IMR-90 (cell line): ENCODE results near the gene ANGPT4. TPM values are rescaled to one million over a fixed set of nuclear protein-coding genes. Genes with fewer than 3 reads are reported as not detected.

Source experiments
- ATAC-seq: fragments of 200-7000 bp; cut with Tn5 transposase; 2 replicates; pipeline ENCODE4 v1.9.1; 2020; ENCODE audit warnings: low read depth, mild to moderate bottlenecking, moderate library complexity
- BruUV-seq: library from RNA; stranded (reverse); fragments of 400-500 nt; replicated peaks from 2 replicates; lab custom pipeline; 2021; lab: Mats Ljungman, UMichigan
- CTCF ChIA-PET: fragments of 300-600 bp; formaldehyde crosslinking; extraction: SDS; loops from one replicate; lab custom pipeline; 2021; ENCODE audit warnings: antibody characterized with exemption; lab: Yijun Ruan, JAX
- POLR2A ChIA-PET: fragments of 300-600 bp; sonication (Branson Sonifier 250); formaldehyde crosslinking; loops from one replicate; lab custom pipeline; 2022; ENCODE audit warnings: antibody characterized with exemption; ENCODE audit not compliant: unreplicated experiment; lab: Charles Lee
- DNase-seq: peaks from one replicate; pipeline ENCODE4 v3.0.0; 2013
- H2AFZ ChIP-seq: replicated peaks from 2 replicates; pipeline ENCODE3; 2013; ENCODE audit warnings: low read length, mild to moderate bottlenecking; ENCODE audit not compliant: poor library complexity
- H2AK5ac ChIP-seq: 2 replicates; pipeline ENCODE4 v1.6.1; 2013; ENCODE audit warnings: low read depth, low read length, inconsistent platforms
- H2AK9ac ChIP-seq: replicated peaks from 2 replicates; pipeline ENCODE3; 2013; ENCODE audit warnings: mild to moderate bottlenecking, low read depth, low read length, moderate library complexity; ENCODE audit not compliant: poor library complexity
- H2BK120ac ChIP-seq: 2 replicates; pipeline ENCODE4 v1.6.1; 2013; ENCODE audit warnings: low read depth, low read length, inconsistent platforms
- H2BK15ac ChIP-seq: 3 replicates; pipeline ENCODE4 v1.6.1; 2013; ENCODE audit warnings: low read depth, low read length, inconsistent platforms
- H2BK20ac ChIP-seq: 2 replicates; pipeline ENCODE4 v1.6.1; 2013; ENCODE audit warnings: low read depth, mild to moderate bottlenecking, inconsistent platforms, low read length, moderate library complexity
- H2BK5ac ChIP-seq: 2 replicates; pipeline ENCODE4 v1.6.1; 2013; ENCODE audit warnings: mild to moderate bottlenecking, low read depth, low read length, inconsistent platforms; ENCODE audit not compliant: poor library complexity, severe bottlenecking
- H3K14ac ChIP-seq: replicated peaks from 2 replicates; pipeline ENCODE4 v1.6.1; 2013; ENCODE audit warnings: low read depth, low read length, inconsistent platforms
- H3K18ac ChIP-seq: 2 replicates; pipeline ENCODE4 v1.6.1; 2013; ENCODE audit warnings: low read depth, low read length, control low read depth
- H3K23ac ChIP-seq: 2 replicates; pipeline ENCODE4 v1.6.1; 2013; ENCODE audit warnings: low read depth, low read length, inconsistent platforms
- H3K27ac ChIP-seq: 2 replicates; pipeline ENCODE4 v1.5.1; 2013; ENCODE audit warnings: mild to moderate bottlenecking, control low read depth, low read length; ENCODE audit not compliant: insufficient read depth
- H3K27me3 ChIP-seq: 2 replicates; pipeline ENCODE4 v1.6.1; 2013; ENCODE audit warnings: low read length; ENCODE audit not compliant: control insufficient read depth, insufficient read depth
- H3K36me3 ChIP-seq: 2 replicates; pipeline ENCODE4 v1.6.1; 2013; ENCODE audit warnings: low read length, mixed read lengths; ENCODE audit not compliant: control insufficient read depth, insufficient read depth
- H3K4ac ChIP-seq: 2 replicates; pipeline ENCODE4 v1.6.1; 2013; ENCODE audit warnings: low read depth, low read length, inconsistent platforms
- H3K4me1 ChIP-seq: 2 replicates; pipeline ENCODE4 v1.6.1; 2013; ENCODE audit warnings: low read length, mixed read lengths; ENCODE audit not compliant: control insufficient read depth, insufficient read depth
- H3K4me2 ChIP-seq: 2 replicates; pipeline ENCODE4 v1.6.1; 2013; ENCODE audit warnings: low read depth, mild to moderate bottlenecking, control low read depth, low read length, moderate library complexity
- H3K4me3 ChIP-seq: 2 replicates; pipeline ENCODE4 v1.5.1; 2013; ENCODE audit warnings: low read depth, mild to moderate bottlenecking, control low read depth, low read length, moderate library complexity; ENCODE audit not compliant: insufficient read depth
- H3K56ac ChIP-seq: 2 replicates; pipeline ENCODE4 v1.6.1; 2013; ENCODE audit warnings: low read length, inconsistent platforms; ENCODE audit not compliant: insufficient read depth; ENCODE audit errors: extremely low read depth
- H3K79me1 ChIP-seq, 2 experiments: 2 replicates each; pipeline ENCODE4 v1.6.1; 2013; ENCODE audit warnings: low read length in 2 of 2, inconsistent platforms in 1 of 2, low read depth in 1 of 2
- H3K9ac ChIP-seq: 2 replicates; pipeline ENCODE4 v1.6.1; 2013; ENCODE audit warnings: low read depth, low read length, control low read depth
- H3K9me1 ChIP-seq: 2 replicates; pipeline ENCODE4 v1.6.1; 2013; ENCODE audit warnings: low read length, inconsistent platforms; ENCODE audit not compliant: insufficient read depth
- H3K9me3 ChIP-seq: 2 replicates; pipeline ENCODE4 v1.6.1; 2013; ENCODE audit warnings: low read length; ENCODE audit not compliant: control insufficient read depth, insufficient read depth
- H4K20me1 ChIP-seq: 2 replicates; pipeline ENCODE4 v1.6.1; 2013; ENCODE audit warnings: low read length, inconsistent platforms; ENCODE audit not compliant: insufficient read depth
- H4K5ac ChIP-seq: 2 replicates; pipeline ENCODE4 v1.6.1; 2013; ENCODE audit warnings: mild to moderate bottlenecking, low read depth, low read length, control low read depth
- H4K8ac ChIP-seq, 2 experiments: 2 replicates each; pipeline ENCODE4 v1.6.1; 2013; ENCODE audit warnings: low read depth in 2 of 2, low read length in 2 of 2, control low read depth in 1 of 2, inconsistent platforms in 1 of 2
- H4K91ac ChIP-seq: 2 replicates; pipeline ENCODE4 v1.6.1; 2013; ENCODE audit warnings: low read depth, low read length, inconsistent platforms; ENCODE audit not compliant: insufficient read depth
- BHLHE40 ChIP-seq: fragments of 150-350 bp; IDR thresholded peaks from 2 replicates; pipeline ENCODE4 v1.6.1; 2016; ENCODE audit warnings: mild to moderate bottlenecking, low read depth, low read length
- CEBPB ChIP-seq: IDR thresholded peaks from 2 replicates; pipeline ENCODE4 v1.6.1; 2012; ENCODE audit warnings: low read depth, low read length, improper control_type of control experiment
- CHD1 ChIP-seq: IDR thresholded peaks from 2 replicates; pipeline ENCODE4 v1.6.1; 2012; ENCODE audit warnings: low read depth, low read length, improper control_type of control experiment
- CTCF ChIP-seq: conservative IDR thresholded peaks from 2 replicates; pipeline ENCODE4 v1.5.1; 2012; ENCODE audit warnings: mild to moderate bottlenecking, low read depth, low read length, improper control_type of control experiment
- ELK1 ChIP-seq: fragments of 150-350 bp; IDR thresholded peaks from 2 replicates; pipeline ENCODE4 v1.6.1; 2016; ENCODE audit warnings: low read depth, mild to moderate bottlenecking, low read length, moderate library complexity, borderline replicate concordance
- FOS ChIP-seq: fragments of 150-350 bp; IDR thresholded peaks from 2 replicates; pipeline ENCODE4 v1.6.1; 2016; ENCODE audit warnings: low read depth, low read length
- MAFK ChIP-seq: IDR thresholded peaks from 2 replicates; pipeline ENCODE4 v1.6.1; 2012; ENCODE audit warnings: low read depth, low read length, improper control_type of control experiment
- MAZ ChIP-seq: IDR thresholded peaks from 2 replicates; pipeline ENCODE4 v1.6.1; 2012; ENCODE audit warnings: low read depth, mild to moderate bottlenecking, low read length, improper control_type of control experiment, moderate library complexity, borderline replicate concordance
- MXI1 ChIP-seq: IDR thresholded peaks from 2 replicates; pipeline ENCODE4 v1.6.1; 2012; ENCODE audit warnings: low read depth, mild to moderate bottlenecking, low read length, moderate library complexity, borderline replicate concordance
- NFE2L2 ChIP-seq: fragments of 150-350 bp; IDR thresholded peaks from 2 replicates; pipeline ENCODE4 v1.6.1; 2016; ENCODE audit warnings: low read depth, mild to moderate bottlenecking, low read length
- POLR2A ChIP-seq: IDR thresholded peaks from 2 replicates; pipeline ENCODE4 v1.6.1; 2012; ENCODE audit warnings: mild to moderate bottlenecking, low read depth, low read length
- RAD21 ChIP-seq: IDR thresholded peaks from 2 replicates; pipeline ENCODE4 v1.6.1; 2012; ENCODE audit warnings: low read length, improper control_type of control experiment
- RCOR1 ChIP-seq: IDR thresholded peaks from 2 replicates; pipeline ENCODE4 v1.6.1; 2012; ENCODE audit warnings: mild to moderate bottlenecking, low read length, improper control_type of control experiment; ENCODE audit not compliant: insufficient replicate concordance
- RFX5 ChIP-seq: IDR thresholded peaks from 2 replicates; pipeline ENCODE4 v1.8.0; 2012; ENCODE audit warnings: low read depth, mild to moderate bottlenecking, low read length, moderate library complexity
- SMC3 ChIP-seq: fragments of 150-350 bp; IDR thresholded peaks from 2 replicates; pipeline ENCODE4 v1.6.1; 2016; ENCODE audit warnings: low read depth, mild to moderate bottlenecking, antibody characterized with exemption, low read length, moderate library complexity
- USF2 ChIP-seq: fragments of 150-350 bp; IDR thresholded peaks from 2 replicates; pipeline ENCODE4 v1.6.1; 2017; ENCODE audit warnings: mild to moderate bottlenecking, antibody characterized with exemption, low read length, low read depth
- WGBS, 2 experiments: methylation state at CpG; one replicate each; pipeline versions ENCODE4 v1.1.5 to v1.1.7; 2013; ENCODE audit warnings: missing lambda C conversion rate in 2 of 2; ENCODE audit not compliant: insufficient read length in 1 of 2; ENCODE audit errors: extremely low coverage in 2 of 2; 5-methylcytosine and 5-hydroxymethylcytosine counted together
- dilution Hi-C: fragments of 300-500 bp; cut with HindIII; formaldehyde crosslinking; loops from one replicate; pipeline ENCODE4 v1.14.3; 2018; ENCODE audit warnings: low sequenced_read_pairs; ENCODE audit not compliant: unreplicated experiment
- in situ Hi-C: fragments of 300-500 bp; cut with MboI; formaldehyde crosslinking; loops from 3 replicates; pipeline ENCODE4 v1.14.3; 2019; ENCODE audit warnings: low sequenced_read_pairs, inconsistent platforms, mixed read lengths
- intact Hi-C: fragments of 100-400 bp; cut with micrococcal nuclease; formaldehyde crosslinking; loops from 2 replicates; pipeline ENCODE4 v1.10.0; 2022
- polyA plus RNA-seq, 3 experiments: library from polyadenylated mRNA; depleted of rRNA; stranded (reverse); fragments of >200 nt; gene quantifications; 2 replicates each; pipeline ENCODE4 v1.2.3, GENCODE V29; 2012; ENCODE audit warnings: low replicate concordance in 1 of 3
- total RNA-seq: library from RNA; depleted of rRNA; stranded (reverse); fragments of >200 nt; gene quantifications from 2 replicates; pipeline ENCODE4 v1.2.3, GENCODE V29; 2012

Gene ANGPT4
- total and polyA plus RNA-seq, 2 of the 4 experiments (the other 2 are of a cell fraction): not detected

GRCh38 chr20:829551-829950 is 86.6 kb downstream of the ANGPT4 start:
- BruUV-seq: no TSS peak
- ATAC-seq (no peak), DNase-seq (peak; percentile 17)
- Histone ChIP-seq H2BK120ac (no peak overlapping the region), H4K5ac (no peak overlapping the region), H3K4me3 (no peak overlapping the region), H3K9me3 (no peaks in the 10 kb centered on the region), H3K14ac (no peak overlapping the region), H3K56ac (no peak overlapping the region), H3K4ac (no peak overlapping the region), H3K9ac (no peak overlapping the region), H3K27me3 (no peaks in the 10 kb centered on the region), H2BK5ac (peak overlapping the region; percentile 28), H2AFZ (no peak overlapping the region), H4K91ac (no peak overlapping the region), H4K8ac (no peak overlapping the region; a peak in 1 of 4 replicates), H3K79me1 (peaks cover 5 to 7% of the 10 kb centered on the region in 2 experiments; a peak in 3 of 4 replicates), H3K27ac (peak overlapping the region; percentile 17; the same call in 1 of the 2 replicates), H3K18ac (no peak overlapping the region; the same call in 1 of the 2 replicates), H3K4me1 (0 out of 2 replicates have a peak, but pooled peaks cover 5% of the 10 kb centered on the region), H3K23ac (no peak overlapping the region), H3K36me3 (no peaks in the 10 kb centered on the region), H2BK20ac (no peak overlapping the region), H3K9me1 (no peaks in the 10 kb centered on the region), H2AK5ac (no peak overlapping the region), H2BK15ac (no peak overlapping the region; the same call in 2 of the 3 replicates), H2AK9ac (no peak overlapping the region), H4K20me1 (no peaks in the 10 kb centered on the region), H3K4me2 (no peak overlapping the region)
- ChIA-PET POLR2A (no interaction called here), CTCF (interaction anchor here (0.6 kb wide), 1 partner anchor 1024 kb away, joined by 7 read pairs; no protein-coding TSS in a partner anchor)
- in situ Hi-C loops (loop anchor here (10.0 kb wide), 1 partner anchor 285 kb away; the partner anchor contains the start of gene PSMF1), intact Hi-C loops (no loop called here), dilution Hi-C loops (no loop called here)
- no peak for TF ChIP-seq RCOR1
- no peak for TF ChIP-seq RAD21
- no peak for TF ChIP-seq SMC3
- no peak for TF ChIP-seq BHLHE40
- no peak for TF ChIP-seq MAZ
- TF ChIP-seq MAFK: no peak
- TF ChIP-seq CHD1: no peak
- TF ChIP-seq RFX5: no peak
- no peak for TF ChIP-seq NFE2L2
- TF ChIP-seq ELK1: no peak
- TF ChIP-seq MXI1: no peak
- no peak for TF ChIP-seq FOS
- TF ChIP-seq CTCF: no peak
- no peak for TF ChIP-seq CEBPB
- no peak for TF ChIP-seq POLR2A
- TF ChIP-seq USF2: no peak
- no CpG with 5 or more reads among the region's 2 CpGs for WGBS, 2 experiments
